H1 (cell line): ENCODE results near the gene LGR4. TPM values are rescaled to one million over a fixed set of nuclear protein-coding genes. Genes with fewer than 3 reads are reported as not detected.

ENCODE experiments used
- CHD2 ChIP-seq: IDR thresholded peaks from 2 replicates; pipeline ENCODE4 v1.6.1; 2012; ENCODE audit warnings: low read length, improper control_type of control experiment
- CHD7 ChIP-seq: fragments of 300-600 bp; sonication (generic); IDR thresholded peaks from 2 replicates; pipeline ENCODE4 v1.7.1; 2012; ENCODE audit warnings: low read length, moderate library complexity, mild to moderate bottlenecking, inconsistent platforms; ENCODE audit not compliant: insufficient replicate concordance
- GABPA ChIP-seq: IDR thresholded peaks from 2 replicates; pipeline ENCODE4 v1.6.1; 2011; ENCODE audit warnings: mild to moderate bottlenecking, low read length, moderate library complexity, borderline replicate concordance; ENCODE audit not compliant: insufficient read depth
- NRF1 ChIP-seq: IDR thresholded peaks from 2 replicates; pipeline ENCODE4 v1.6.1; 2011; ENCODE audit warnings: mild to moderate bottlenecking, low read depth, low read length, improper control_type of control experiment
- POLR2AphosphoS5 ChIP-seq: IDR thresholded peaks from 2 replicates; pipeline ENCODE4 v1.6.1; 2011; ENCODE audit warnings: low read depth, low read length
- RXRA ChIP-seq: IDR thresholded peaks from 2 replicates; pipeline ENCODE4 v1.6.1; 2011; ENCODE audit warnings: low read depth, mild to moderate bottlenecking, low read length, moderate library complexity; ENCODE audit not compliant: insufficient read depth
- ZNF274 ChIP-seq: IDR thresholded peaks from 2 replicates; pipeline ENCODE4 v1.7.0; 2012; ENCODE audit warnings: low read length, borderline replicate concordance; ENCODE audit errors: extremely low read depth
- polyA plus RNA-seq, 7 experiments: library from polyadenylated mRNA; depleted of rRNA in 3 of 7; stranded (reverse) in 5 of 7; unstranded in 2 of 7; fragments of >200 nt in 5 of 7; fragments of 200-250 nt in 2 of 7; gene quantifications; 1 replicate in 5 of 7; 2 replicates in 1 of 7; 4 replicates in 1 of 7; pipeline versions ENCODE4 v1.2.1 to v1.2.3, GENCODE V29; 2011 to 2013; ENCODE audit warnings: missing spikeins in 2 of 7, mixed read lengths in 2 of 7
- total RNA-seq: library from RNA; stranded (reverse); fragmentation: NEBNext Ultra II Directional; extraction: Animal tissue kit (Norgen Biotek cat#: 25700); gene quantifications from 2 replicates; pipeline ENCODE4 v1.2.1, GENCODE V29; 2021

LGR4 gene
- total and polyA plus RNA-seq, 2 of the 8 experiments (the other 6 are each of a cell fraction or from before 2014, with no cell fraction given) = 26.6 to 61.7 TPM

GRCh38 chr11:27379449-27379848, 93.1 kb downstream of the LGR4 start (continued):
- TF ChIP-seq CHD7 = no peak
- no peak for TF ChIP-seq NRF1
- no peak for TF ChIP-seq ZNF274
- no peak for TF ChIP-seq CHD2
- TF ChIP-seq RXRA = no peak
- TF ChIP-seq POLR2AphosphoS5 = no peak
- TF ChIP-seq GABPA = no peak
- TF ChIP-seq, all 59 proteins: peak for 0
